Panc1 (cell line): ENCODE data around the gene NT5C1B. TPM values are rescaled to one million over a fixed set of nuclear protein-coding genes. Genes with fewer than 3 reads are reported as not detected.

ENCODE experiments used
- ATAC-seq: fragments of 200-7000 bp; cut with Tn5 transposase; 2 replicates; pipeline ENCODE4 v1.9.1; 2020; ENCODE audit warnings: mild to moderate bottlenecking, moderate library complexity
- BruUV-seq: library from RNA; stranded (reverse); fragments of 400-500 nt; replicated peaks from 2 replicates; lab custom pipeline; 2021; lab: Mats Ljungman, UMichigan
- CTCF ChIA-PET: fragments of 300-600 bp; sonication (Branson Sonifier 250); formaldehyde crosslinking; loops from one replicate; lab custom pipeline; 2022; ENCODE audit warnings: antibody characterized with exemption; lab: Charles Lee
- POLR2A ChIA-PET: fragments of 300-600 bp; sonication (Branson Sonifier 250); formaldehyde crosslinking; loops from one replicate; lab custom pipeline; 2022; ENCODE audit warnings: antibody characterized with exemption; lab: Charles Lee
- DNase-seq: peaks from one replicate; pipeline ENCODE4 v3.0.0-alpha.2; 2010; ENCODE audit warnings: low read depth, low spot score
- H3K27ac ChIP-seq: 2 replicates; pipeline ENCODE4 v1.5.1; 2011; ENCODE audit warnings: mild to moderate bottlenecking, low read length, inconsistent platforms
- H3K27me3 ChIP-seq: fragments of 200-500 bp; sonication (Bioruptor generic); 2 replicates; pipeline ENCODE4 v1.6.0; 2014; ENCODE audit warnings: low read length, inconsistent platforms; ENCODE audit not compliant: control insufficient read depth, insufficient read depth
- H3K36me3 ChIP-seq: fragments of 200-500 bp; sonication (Bioruptor generic); 2 replicates; pipeline ENCODE4 v1.5.1; 2014; ENCODE audit warnings: inconsistent platforms, mild to moderate bottlenecking, low read length, moderate library complexity; ENCODE audit not compliant: control insufficient read depth, insufficient read depth
- H3K4me1 ChIP-seq: 2 replicates; pipeline ENCODE4 v1.5.1; 2011; ENCODE audit warnings: inconsistent platforms, mild to moderate bottlenecking, low read length, moderate library complexity; ENCODE audit not compliant: control insufficient read depth, insufficient read depth
- H3K4me3 ChIP-seq, 2 experiments: 2 replicates each; pipeline ENCODE4 v1.5.1; 2011 to 2012; ENCODE audit warnings: low read depth in 2 of 2, low read length in 2 of 2, mild to moderate bottlenecking in 2 of 2, inconsistent platforms in 1 of 2, moderate library complexity in 1 of 2
- H3K9me3 ChIP-seq: fragments of 200-500 bp; sonication (Bioruptor generic); 2 replicates; pipeline ENCODE4 v1.5.1; 2014; ENCODE audit warnings: low read depth, mild to moderate bottlenecking, inconsistent platforms, low read length, moderate library complexity; ENCODE audit not compliant: control insufficient read depth, insufficient read depth
- POLR2AphosphoS5 ChIP-seq: IDR thresholded peaks from 2 replicates; pipeline ENCODE4 v1.6.1; 2012; ENCODE audit warnings: mild to moderate bottlenecking, low read depth, low read length, moderate library complexity
- REST ChIP-seq, 2 experiments: IDR thresholded peaks; 2 replicates each; pipeline ENCODE4 v1.6.1; 2011 to 2012; ENCODE audit warnings: low read depth in 2 of 2, control low read depth in 1 of 2, low read length in 1 of 2, mild to moderate bottlenecking in 1 of 2, moderate library complexity in 1 of 2; ENCODE audit not compliant: insufficient read depth in 1 of 2
- SIN3A ChIP-seq: IDR thresholded peaks from 2 replicates; pipeline ENCODE4 v1.6.1; 2012; ENCODE audit warnings: low read depth, mild to moderate bottlenecking, low read length, moderate library complexity, borderline replicate concordance; ENCODE audit not compliant: insufficient read depth
- TCF7L2 ChIP-seq: IDR thresholded peaks from 2 replicates; pipeline ENCODE4 v1.6.1; 2011; ENCODE audit warnings: mild to moderate bottlenecking, low read depth, low read length, inconsistent platforms
- in situ Hi-C: cut with HindIII; loops from 2 replicates; pipeline ENCODE4 v1.10.0; 2016; ENCODE audit warnings: low sequenced_read_pairs, low pct_unique_long_range_greater_than_20kb
- intact Hi-C: fragments of 100-400 bp; cut with micrococcal nuclease; formaldehyde crosslinking; loops from one replicate; pipeline ENCODE4 v1.10.0; 2022; ENCODE audit not compliant: unreplicated experiment
- total RNA-seq: library from RNA; stranded (reverse); gene quantifications from one replicate; pipeline ENCODE4 v1.2.1, GENCODE V29; 2021; ENCODE audit not compliant: unreplicated experiment
- TF ChIP-seq, protein P1 (sequence below): fragments of 450-650 bp; IDR thresholded peaks from 2 replicates; pipeline ENCODE4 v1.5.1; 2017; ENCODE audit warnings: mild to moderate bottlenecking

NT5C1B gene
- total RNA-seq, 1 experiment from 2014 or later, result not detected

DNA sequence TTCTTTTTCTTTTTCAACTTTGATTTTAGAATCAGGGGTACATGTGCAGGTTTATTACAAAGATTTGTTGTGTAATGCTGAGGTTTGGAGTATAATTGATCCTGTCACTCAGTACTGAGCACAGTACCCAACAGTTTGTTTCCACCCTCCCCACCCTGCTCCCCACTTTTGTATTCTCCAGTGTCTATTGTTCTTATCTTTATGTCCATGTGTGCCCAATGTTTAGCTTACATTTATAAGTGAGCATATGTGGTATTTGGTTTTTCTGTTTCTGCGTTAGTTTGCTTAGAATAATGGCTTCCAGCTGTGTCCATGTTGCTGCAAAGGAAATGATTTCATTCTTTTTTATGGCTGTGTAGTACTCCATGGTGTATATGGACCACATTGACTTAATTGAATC lies 72.0 kb downstream of the NT5C1B start:
- ChIA-PET POLR2A (no interaction called here), CTCF (interaction anchor here (0.6 kb wide), 3 partner anchors 19 to 907 kb away, joined by 3 read pairs; no protein-coding TSS in a partner anchor)
- no peak overlapping the region for H3K4me3 ChIP-seq
- DNase-seq, result no peak
- H3K27me3 ChIP-seq, result no peaks in the 10 kb centered on the region; the same call in 1 of the 2 replicates
- no TSS peak for BruUV-seq
- no peak overlapping the region for H3K27ac ChIP-seq
- no peaks in the 10 kb centered on the region for H3K9me3 ChIP-seq
- no peaks in the 10 kb centered on the region for H3K36me3 ChIP-seq
- in situ Hi-C loops, result no loop called here
- TF ChIP-seq TCF7L2, result no peak
- no peak for TF ChIP-seq POLR2AphosphoS5
- no peak for TF ChIP-seq SIN3A
- TF ChIP-seq, protein P1, sequence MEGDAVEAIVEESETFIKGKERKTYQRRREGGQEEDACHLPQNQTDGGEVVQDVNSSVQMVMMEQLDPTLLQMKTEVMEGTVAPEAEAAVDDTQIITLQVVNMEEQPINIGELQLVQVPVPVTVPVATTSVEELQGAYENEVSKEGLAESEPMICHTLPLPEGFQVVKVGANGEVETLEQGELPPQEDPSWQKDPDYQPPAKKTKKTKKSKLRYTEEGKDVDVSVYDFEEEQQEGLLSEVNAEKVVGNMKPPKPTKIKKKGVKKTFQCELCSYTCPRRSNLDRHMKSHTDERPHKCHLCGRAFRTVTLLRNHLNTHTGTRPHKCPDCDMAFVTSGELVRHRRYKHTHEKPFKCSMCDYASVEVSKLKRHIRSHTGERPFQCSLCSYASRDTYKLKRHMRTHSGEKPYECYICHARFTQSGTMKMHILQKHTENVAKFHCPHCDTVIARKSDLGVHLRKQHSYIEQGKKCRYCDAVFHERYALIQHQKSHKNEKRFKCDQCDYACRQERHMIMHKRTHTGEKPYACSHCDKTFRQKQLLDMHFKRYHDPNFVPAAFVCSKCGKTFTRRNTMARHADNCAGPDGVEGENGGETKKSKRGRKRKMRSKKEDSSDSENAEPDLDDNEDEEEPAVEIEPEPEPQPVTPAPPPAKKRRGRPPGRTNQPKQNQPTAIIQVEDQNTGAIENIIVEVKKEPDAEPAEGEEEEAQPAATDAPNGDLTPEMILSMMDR, result no peak
- TF ChIP-seq REST (IDR thresholded peaks at IDR 0.05; ENCODE audit: insufficient read depth in 1 of 2, low read depth in 2 of 2, low read length in 1 of 2), result no peak
- intact Hi-C loops, result no loop called here
- peaks cover 3% of the 10 kb centered on the region; the same call in 1 of the 2 replicates for H3K4me1 ChIP-seq
- ATAC-seq, result no peak

DNA sequence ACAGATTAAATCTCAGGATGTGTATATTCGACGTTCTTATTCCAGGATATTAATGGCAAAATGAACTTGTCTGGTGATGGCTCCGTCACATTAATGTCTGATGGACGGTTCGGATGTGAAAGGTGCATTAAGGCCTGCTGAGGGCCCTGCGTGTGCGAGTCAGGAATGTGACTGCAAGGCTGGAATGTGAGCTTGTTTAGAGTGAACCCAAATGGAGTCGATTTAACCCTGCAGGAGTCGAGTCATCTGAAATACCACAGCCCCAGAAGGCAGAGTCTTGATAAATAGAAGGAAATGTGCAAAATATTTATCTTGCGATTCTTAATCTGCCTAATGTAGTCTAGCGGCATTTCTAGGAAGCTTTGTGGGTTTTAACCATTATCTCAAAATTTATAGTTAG lies 73.3 kb downstream of the NT5C1B start:
- BruUV-seq, result no TSS peak
- intact Hi-C loops, result no loop called here
- in situ Hi-C loops, result no loop called here
- peaks cover 3% of the 10 kb centered on the region; the same call in 1 of the 2 replicates for H3K4me1 ChIP-seq
- H3K36me3 ChIP-seq, result no peaks in the 10 kb centered on the region
- ATAC-seq (no peak), DNase-seq (no peak)
- ChIA-PET POLR2A (no interaction called here), CTCF (no interaction called here)
- H3K4me3 ChIP-seq, result no peak overlapping the region
- H3K9me3 ChIP-seq, result no peaks in the 10 kb centered on the region
- TF ChIP-seq SIN3A (no peak), POLR2AphosphoS5 (no peak), REST (IDR thresholded peaks at IDR 0.05; ENCODE audit: insufficient read depth in 1 of 2, low read depth in 2 of 2, low read length in 1 of 2) (no peak), TCF7L2 (no peak)
- TF ChIP-seq, protein P1, result no peak
- H3K27ac ChIP-seq, result no peak overlapping the region
- H3K27me3 ChIP-seq, result no peaks in the 10 kb centered on the region; the same call in 1 of the 2 replicates
